ENCODE results near the gene NUP62CL. TPM values are rescaled to one million over a fixed set of nuclear protein-coding genes. Genes with fewer than 3 reads are reported as not detected.
"Not testable (repeated sequence)": the region's sequence is repeated elsewhere in the genome, so short reads cannot be mapped to it uniquely, and the experiment has no call there.

The NUP62CL gene
- total RNA-seq, 1 donor from 2014 or later, result 10.6 TPM

DNA sequence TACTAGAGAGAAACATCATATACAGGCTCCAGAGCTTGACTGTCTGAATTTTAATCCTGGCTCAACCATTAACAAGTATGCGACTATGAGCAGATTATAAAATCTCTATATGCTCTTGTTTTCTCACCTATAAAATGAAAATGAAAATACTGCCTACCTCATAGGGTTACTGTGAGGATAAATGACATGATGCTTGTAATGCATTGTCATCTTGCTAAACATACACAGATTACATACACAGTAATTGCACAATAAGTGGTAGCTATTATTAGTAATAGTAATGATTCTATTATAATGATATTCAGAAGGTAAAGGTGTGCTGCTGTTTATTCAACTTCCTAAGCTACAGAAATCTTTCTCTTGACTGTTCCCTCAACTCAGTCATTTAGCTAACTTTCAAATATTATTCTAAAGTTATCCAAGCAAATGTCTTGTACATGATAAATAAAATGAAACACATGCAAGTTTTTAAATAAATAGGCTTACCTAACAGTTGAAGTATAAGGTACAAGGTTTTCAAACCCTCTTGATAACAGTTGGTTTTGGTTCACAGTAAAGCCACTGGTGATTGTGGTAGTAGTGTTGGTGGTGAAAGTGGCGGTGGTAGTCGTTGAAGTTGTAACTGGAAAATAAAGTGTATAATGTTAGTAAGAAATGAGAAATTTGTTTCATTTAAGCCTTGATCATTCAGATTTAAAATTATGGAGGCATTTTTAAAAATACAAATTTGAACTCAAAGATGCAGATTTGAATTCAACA lies 38.9 kb downstream of the NUP62CL start:
- DNase-seq (ENCODE audit: extremely low spot score in 2 of 2), result no peak
- Histone ChIP-seq H3K27ac (no peak overlapping the region), H3K9me3 (no peaks in the 10 kb centered on the region), H3K27me3 (no peaks in the 10 kb centered on the region), H3K36me3 (no peaks in the 10 kb centered on the region), H3K4me1 (no peaks in the 10 kb centered on the region), H3K4me3 (no peak overlapping the region)
- intact Hi-C loops (cut with DNase I), result no loop called here
- TF ChIP-seq POLR2A (IDR thresholded peaks at IDR 0.05), result no peak

DNA sequence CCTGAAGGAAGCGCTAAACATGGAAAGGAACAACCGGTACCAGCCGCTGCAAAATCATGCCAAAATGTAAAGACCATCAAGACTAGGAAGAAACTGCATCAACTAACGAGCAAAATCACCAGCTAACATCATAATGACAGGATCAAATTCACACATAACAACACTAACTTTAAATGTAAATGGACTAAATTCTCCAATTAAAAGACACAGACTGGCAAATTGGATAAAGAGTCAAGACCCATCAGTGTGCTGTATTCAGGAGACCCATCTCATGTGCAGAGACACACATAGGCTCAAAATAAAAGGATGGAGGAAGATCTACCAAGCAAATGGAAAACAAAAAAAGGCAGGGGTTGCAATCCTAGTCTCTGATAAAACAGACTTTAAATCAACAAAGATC lies 48.6 kb downstream of the NUP62CL start:
- intact Hi-C loops (cut with DNase I); H3K4me3 ChIP-seq; DNase-seq (ENCODE audit: extremely low spot score in 2 of 2); H3K9me3 ChIP-seq; H3K27me3 ChIP-seq; H3K36me3 ChIP-seq; H3K4me1 ChIP-seq; H3K27ac ChIP-seq: not testable (repeated sequence)

DNA sequence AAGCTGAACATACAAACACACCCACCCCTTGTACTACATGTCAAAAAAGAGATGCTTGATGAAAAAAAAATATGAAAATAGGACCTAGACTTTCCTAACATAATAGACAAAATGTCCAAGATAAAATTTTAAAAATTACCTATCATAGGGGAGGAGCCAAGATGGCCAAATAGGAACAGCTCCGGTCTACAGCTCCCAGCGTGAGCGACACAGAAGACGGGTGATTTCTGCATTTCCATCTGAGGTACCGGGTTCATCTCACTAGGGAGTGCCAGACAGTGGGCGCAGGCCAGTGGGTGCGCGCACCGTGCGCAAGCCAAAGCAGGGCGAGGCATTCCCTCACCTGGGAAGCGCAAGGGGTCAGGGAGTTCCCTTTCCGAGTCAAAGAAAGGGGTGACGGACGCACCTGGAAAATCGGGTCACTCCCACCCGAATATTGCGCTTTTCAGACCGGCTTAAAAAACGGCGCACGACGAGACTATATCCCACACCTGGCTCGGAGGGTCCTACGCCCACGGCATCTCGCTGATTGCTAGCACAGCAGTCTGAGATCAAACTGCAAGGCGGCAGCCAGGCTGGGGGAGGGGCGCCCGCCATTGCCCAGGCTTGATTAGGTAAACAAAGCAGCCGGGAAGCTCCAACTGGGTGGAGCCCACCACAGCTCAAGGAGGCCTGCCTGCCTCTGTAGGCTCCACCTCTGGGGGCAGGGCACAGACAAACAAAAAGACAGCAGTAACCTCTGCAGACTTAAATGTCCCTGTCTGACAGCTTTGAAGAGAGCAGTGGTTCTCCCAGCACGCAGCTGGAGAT lies 50.4 kb downstream of the NUP62CL start:
- H3K27me3 ChIP-seq; intact Hi-C loops (cut with DNase I); DNase-seq (ENCODE audit: extremely low spot score in 2 of 2); H3K9me3 ChIP-seq; H3K4me1 ChIP-seq; H3K36me3 ChIP-seq; H3K27ac ChIP-seq: not testable (repeated sequence)
- H3K4me3 ChIP-seq, result peak overlapping the region in 1 of 2 donors; percentile 24

DNA sequence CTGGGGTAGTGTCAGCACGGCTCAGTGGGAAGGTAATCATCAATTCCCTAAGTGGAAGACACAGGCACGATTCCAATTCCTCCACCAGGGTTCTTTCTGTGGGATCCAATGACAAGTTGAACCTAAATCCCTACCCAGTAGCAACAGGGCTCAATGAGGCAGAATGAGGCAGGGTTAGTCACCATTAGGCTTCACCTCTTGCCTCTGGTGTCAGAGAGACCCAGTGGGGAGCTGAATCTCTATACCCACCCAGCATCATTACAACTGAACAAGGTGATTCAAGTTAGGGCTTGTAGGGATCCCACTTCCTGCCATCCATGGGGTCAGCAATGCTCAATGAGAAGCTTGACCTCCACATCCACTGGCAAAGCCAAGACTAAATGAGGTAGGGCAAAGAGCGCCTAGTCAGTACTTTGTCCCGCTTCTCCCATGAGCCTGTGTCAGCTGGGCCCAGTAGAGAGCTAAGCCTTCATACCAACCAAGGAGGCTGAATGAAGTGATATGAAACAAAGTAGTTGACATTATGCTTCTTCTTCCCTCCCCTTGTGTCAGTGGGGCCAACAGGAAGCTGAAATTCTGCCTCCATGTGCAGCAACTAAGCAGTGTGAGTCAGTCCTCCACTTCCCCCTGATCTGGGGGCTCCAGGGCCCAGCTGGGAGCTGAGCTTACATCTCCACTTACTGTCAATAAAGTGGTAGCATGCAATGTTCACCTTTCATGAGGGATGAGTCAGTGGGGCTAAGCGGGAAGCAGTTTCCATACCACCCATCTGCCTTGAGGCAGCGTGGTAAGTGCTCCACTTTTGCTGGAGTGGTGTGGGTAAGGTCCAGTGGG lies 51.2 kb downstream of the NUP62CL start:
- Histone ChIP-seq H3K4me1 (no peaks in the 10 kb centered on the region), H3K27me3 (no peaks in the 10 kb centered on the region), H3K4me3 (no peak overlapping the region), H3K9me3 (no peaks in the 10 kb centered on the region), H3K36me3 (no peaks in the 10 kb centered on the region), H3K27ac (no peak overlapping the region)
- intact Hi-C loops (cut with DNase I), result no loop called here
- no peak for DNase-seq (ENCODE audit: extremely low spot score in 2 of 2)
- TF ChIP-seq, protein P1, sequence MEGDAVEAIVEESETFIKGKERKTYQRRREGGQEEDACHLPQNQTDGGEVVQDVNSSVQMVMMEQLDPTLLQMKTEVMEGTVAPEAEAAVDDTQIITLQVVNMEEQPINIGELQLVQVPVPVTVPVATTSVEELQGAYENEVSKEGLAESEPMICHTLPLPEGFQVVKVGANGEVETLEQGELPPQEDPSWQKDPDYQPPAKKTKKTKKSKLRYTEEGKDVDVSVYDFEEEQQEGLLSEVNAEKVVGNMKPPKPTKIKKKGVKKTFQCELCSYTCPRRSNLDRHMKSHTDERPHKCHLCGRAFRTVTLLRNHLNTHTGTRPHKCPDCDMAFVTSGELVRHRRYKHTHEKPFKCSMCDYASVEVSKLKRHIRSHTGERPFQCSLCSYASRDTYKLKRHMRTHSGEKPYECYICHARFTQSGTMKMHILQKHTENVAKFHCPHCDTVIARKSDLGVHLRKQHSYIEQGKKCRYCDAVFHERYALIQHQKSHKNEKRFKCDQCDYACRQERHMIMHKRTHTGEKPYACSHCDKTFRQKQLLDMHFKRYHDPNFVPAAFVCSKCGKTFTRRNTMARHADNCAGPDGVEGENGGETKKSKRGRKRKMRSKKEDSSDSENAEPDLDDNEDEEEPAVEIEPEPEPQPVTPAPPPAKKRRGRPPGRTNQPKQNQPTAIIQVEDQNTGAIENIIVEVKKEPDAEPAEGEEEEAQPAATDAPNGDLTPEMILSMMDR (IDR thresholded peaks at IDR 0.05), result no peak
- no peak for TF ChIP-seq POLR2AphosphoS5 (IDR thresholded peaks at IDR 0.05; ENCODE audit: insufficient read depth in 1 of 2, low read depth in 1 of 2)
- TF ChIP-seq POLR2A (IDR thresholded peaks at IDR 0.05), result no peak

DNA sequence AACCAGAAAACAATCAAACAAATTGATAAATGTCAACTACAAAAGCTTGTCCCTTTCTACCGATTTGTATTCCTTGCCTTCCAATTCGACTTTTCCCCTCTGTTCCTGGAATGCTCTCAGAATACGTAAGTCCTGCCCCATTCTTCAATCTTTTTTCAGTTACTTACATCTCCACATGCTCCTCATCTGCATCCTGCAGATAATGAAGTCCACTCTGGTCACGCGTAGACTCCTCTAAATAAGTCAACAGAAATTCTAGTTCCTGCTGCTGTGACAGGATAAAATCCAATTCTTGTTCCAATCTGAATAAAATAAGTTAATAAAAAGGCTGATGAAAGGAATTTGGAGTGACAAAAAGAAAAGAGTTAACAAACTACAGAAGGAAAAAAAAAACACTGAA lies 53.2 kb downstream of the NUP62CL start:
- DNase-seq (ENCODE audit: extremely low spot score in 2 of 2), result no peak
- Histone ChIP-seq H3K27ac (no peak overlapping the region), H3K27me3 (no peaks in the 10 kb centered on the region), H3K9me3 (no peaks in the 10 kb centered on the region), H3K4me1 (no peaks in the 10 kb centered on the region), H3K4me3 (no peak overlapping the region), H3K36me3 (no peaks in the 10 kb centered on the region)
- intact Hi-C loops (cut with DNase I), result no loop called here
- TF ChIP-seq POLR2AphosphoS5 (IDR thresholded peaks at IDR 0.05; ENCODE audit: insufficient read depth in 1 of 2, low read depth in 1 of 2), result no peak
- no peak for TF ChIP-seq POLR2A (IDR thresholded peaks at IDR 0.05)
- TF ChIP-seq, protein P1 (IDR thresholded peaks at IDR 0.05), result no peak

DNA sequence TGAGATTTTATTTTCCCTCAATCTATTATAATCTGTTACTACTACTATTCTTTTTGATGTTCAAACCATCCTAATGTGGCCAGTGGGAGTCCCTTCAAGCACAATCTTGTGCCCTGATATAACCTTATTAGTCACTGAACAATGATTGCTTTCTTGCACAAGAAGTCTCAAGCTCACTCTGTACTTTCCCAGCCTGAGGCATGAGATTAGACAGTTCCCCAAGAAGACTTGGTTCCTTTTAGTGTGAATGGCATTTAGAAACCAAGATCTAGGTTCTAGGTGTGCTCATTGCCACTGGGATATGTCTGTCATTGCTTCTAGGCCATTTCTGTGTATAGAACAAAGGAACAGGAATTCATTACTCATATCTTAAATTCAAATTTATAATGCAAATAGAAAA lies 59.6 kb downstream of the NUP62CL start:
- Histone ChIP-seq H3K4me3 (no peak overlapping the region), H3K36me3 (no peaks in the 10 kb centered on the region), H3K27ac (no peak overlapping the region), H3K9me3 (no peaks in the 10 kb centered on the region), H3K27me3 (no peaks in the 10 kb centered on the region), H3K4me1 (no peaks in the 10 kb centered on the region)
- TF ChIP-seq POLR2A (IDR thresholded peaks at IDR 0.05) (no peak), POLR2AphosphoS5 (IDR thresholded peaks at IDR 0.05; ENCODE audit: insufficient read depth in 1 of 2, low read depth in 1 of 2) (no peak)
- TF ChIP-seq, protein P1 (IDR thresholded peaks at IDR 0.05), result no peak
- DNase-seq (ENCODE audit: extremely low spot score in 2 of 2), result no peak
- intact Hi-C loops (cut with DNase I), result no loop called here
